Thymus (tissue), 11 donors: ENCODE results near the gene LCE6A. TPM values are rescaled to one million over a fixed set of nuclear protein-coding genes. Genes with fewer than 3 reads are reported as not detected.

Experiments
- DNase-seq, 9 donors: peaks; one replicate each; pipeline ENCODE4 v3.0.0-alpha.2; 2013; ENCODE audit warnings: low spot score in 9 of 9, low read depth in 6 of 9, missing footprints in 1 of 9
- H3K27ac ChIP-seq, 2 donors: one replicate each; pipeline ENCODE4 v1.5.1; 2013; ENCODE audit warnings: control low read depth in 1 of 2, low read depth in 1 of 2, low read length in 1 of 2, mild to moderate bottlenecking in 1 of 2, moderate library complexity in 1 of 2
- H3K27me3 ChIP-seq, 2 donors: one replicate each; pipeline ENCODE4 v1.5.1; 2013; ENCODE audit warnings: low read length in 1 of 2; ENCODE audit not compliant: control insufficient read depth in 2 of 2, insufficient read depth in 1 of 2
- H3K36me3 ChIP-seq, 2 donors: one replicate each; pipeline ENCODE4 v1.5.1; 2013; ENCODE audit warnings: low read length in 1 of 2, mild to moderate bottlenecking in 1 of 2, moderate library complexity in 1 of 2; ENCODE audit not compliant: control insufficient read depth in 2 of 2, insufficient read depth in 2 of 2
- H3K4me1 ChIP-seq, 2 donors: one replicate each; pipeline ENCODE4 v1.5.1; 2013; ENCODE audit warnings: low read length in 2 of 2; ENCODE audit not compliant: control insufficient read depth in 2 of 2, insufficient read depth in 2 of 2
- H3K4me3 ChIP-seq, 2 donors: one replicate each; pipeline ENCODE4 v1.5.1; 2013; ENCODE audit warnings: low read length in 2 of 2, control low read depth in 1 of 2, mild to moderate bottlenecking in 1 of 2
- H3K9me3 ChIP-seq, 2 donors: one replicate each; pipeline ENCODE4 v1.5.1; 2013; ENCODE audit warnings: low read length in 1 of 2, mild to moderate bottlenecking in 1 of 2; ENCODE audit not compliant: control insufficient read depth in 2 of 2, insufficient read depth in 1 of 2
- WGBS: extraction: QIAGEN DNeasy Blood & Tissue Kit; methylation state at CpG from one replicate; pipeline ENCODE4 v1.1.7; 2013; 5-methylcytosine and 5-hydroxymethylcytosine counted together
- polyA plus RNA-seq: library from polyadenylated mRNA; stranded (reverse); fragments of 200-250 nt; gene quantifications from one replicate; pipeline ENCODE4 v1.2.3, GENCODE V29; 2013
- total RNA-seq: library from RNA; stranded (reverse); fragments of 120-200 nt; gene quantifications from one replicate; pipeline ENCODE4 v1.2.4, GENCODE V29; 2013
- donor health status: healthy.

LCE6A gene
- total and polyA plus RNA-seq, 2 donors: 1.1 TPM; not detected in 1

DNA sequence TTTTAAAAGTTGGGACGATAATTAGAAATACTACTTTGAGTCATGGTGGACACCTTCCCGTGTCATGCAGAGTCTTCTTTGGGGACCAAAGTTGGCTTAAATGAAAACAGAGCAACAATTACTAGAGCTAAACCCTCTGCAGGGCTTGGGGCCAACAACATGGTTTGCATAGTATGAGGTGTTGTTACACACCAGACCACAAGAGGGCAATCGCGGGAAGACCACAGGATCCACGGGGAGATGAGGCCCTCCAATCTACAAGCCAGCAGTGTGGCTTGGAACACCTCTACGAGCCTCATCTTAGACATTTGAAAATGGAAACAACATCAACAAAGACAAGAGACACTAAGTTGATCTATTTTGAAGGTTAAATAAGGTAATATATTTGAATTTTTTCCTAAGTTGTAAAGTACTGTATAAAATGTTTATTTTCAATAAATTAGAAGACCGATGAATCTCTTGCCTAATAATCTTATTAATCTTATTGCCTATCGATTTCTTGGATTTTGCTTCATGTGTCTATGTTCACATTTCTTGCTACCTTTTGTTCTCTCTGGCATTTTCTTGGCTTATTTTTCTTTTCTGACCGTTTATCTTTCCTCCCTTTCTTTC is 27.3 kb downstream of the LCE6A start:
- H3K9me3 ChIP-seq: no peaks in the 10 kb centered on the region
- no peaks in the 10 kb centered on the region for H3K36me3 ChIP-seq
- H3K4me1 ChIP-seq: no peaks in the 10 kb centered on the region
- H3K27ac ChIP-seq: no peak overlapping the region
- no peak overlapping the region for H3K4me3 ChIP-seq
- peak in 8 of 9 donors; percentile 14 to 54 (median 37) for DNase-seq
- H3K27me3 ChIP-seq: no peaks in the 10 kb centered on the region
- 38% methylated on average over 9 of the region's 9 CpGs for WGBS

DNA sequence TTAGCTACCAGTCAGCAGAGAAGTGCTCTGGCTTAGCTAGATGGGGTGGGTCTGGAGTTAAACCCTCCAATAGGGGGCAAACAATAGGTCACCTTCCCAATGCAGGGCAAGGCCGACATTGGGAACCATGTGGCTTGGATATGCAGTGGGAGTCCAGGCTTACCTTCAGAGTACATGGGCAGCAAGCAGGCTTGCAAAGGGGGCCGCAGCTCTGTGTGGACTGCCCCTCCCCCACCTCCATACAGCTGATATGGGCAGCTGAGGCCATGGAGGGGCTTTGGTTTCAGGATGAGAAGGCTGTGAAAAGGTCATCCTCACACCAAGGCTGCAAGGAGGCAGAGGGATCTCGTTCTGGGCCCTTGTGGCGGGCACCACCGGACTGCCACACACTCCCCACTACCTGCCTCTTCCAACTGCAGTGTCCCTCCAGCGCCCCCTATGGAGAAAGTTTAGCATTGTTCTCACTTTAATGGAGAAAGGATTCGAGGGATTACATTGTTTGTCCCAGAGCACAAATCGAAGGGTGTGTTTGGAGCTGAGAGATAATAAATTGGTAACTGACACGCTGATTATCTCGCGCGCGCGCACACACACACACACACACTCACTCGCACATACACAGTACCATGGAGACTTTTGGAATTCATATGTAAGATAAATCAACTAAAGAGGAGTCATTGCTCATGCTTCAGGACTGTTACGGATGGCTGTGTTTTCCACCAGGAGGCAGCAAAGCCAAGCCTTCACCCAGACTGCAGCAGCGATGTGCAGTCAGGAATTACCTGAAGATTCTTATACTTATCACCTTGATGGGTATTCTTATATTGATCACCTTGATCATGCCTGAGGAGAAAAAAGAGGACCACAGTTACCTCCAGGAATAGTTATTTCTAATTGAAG is 28.4 kb downstream of the LCE6A start:
- Histone ChIP-seq H3K27ac (no peak overlapping the region), H3K4me3 (no peak overlapping the region), H3K9me3 (no peaks in the 10 kb centered on the region), H3K36me3 (no peaks in the 10 kb centered on the region), H3K27me3 (no peaks in the 10 kb centered on the region), H3K4me1 (no peaks in the 10 kb centered on the region)
- 50% methylated on average over 17 of the region's 17 CpGs for WGBS
- DNase-seq: no peak

DNA sequence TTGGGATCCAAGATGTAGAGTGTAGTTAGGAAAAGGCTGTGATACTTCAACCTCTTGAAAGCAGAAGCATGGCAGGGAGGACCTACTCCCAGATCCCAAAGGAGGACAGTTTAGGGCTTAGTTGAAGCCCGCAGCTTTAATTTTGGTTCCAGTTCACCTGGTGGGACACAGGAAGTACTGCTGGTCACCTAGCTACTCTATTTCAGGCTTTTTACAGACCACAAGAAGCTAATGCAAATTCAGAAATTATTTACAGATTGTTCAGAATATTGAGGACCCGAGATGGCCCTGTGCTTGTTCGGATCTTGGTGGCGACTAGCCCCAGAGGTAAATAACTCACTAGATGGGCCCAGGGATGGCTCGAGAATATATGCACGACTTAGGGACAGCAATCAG is 29.1 kb downstream of the LCE6A start:
- no peaks in the 10 kb centered on the region for H3K4me1 ChIP-seq
- H3K4me3 ChIP-seq: no peak overlapping the region
- H3K27me3 ChIP-seq: no peaks in the 10 kb centered on the region
- no peaks in the 10 kb centered on the region for H3K9me3 ChIP-seq
- WGBS: 92% methylated on average over 6 of the region's 6 CpGs
- no peak overlapping the region for H3K27ac ChIP-seq
- no peaks in the 10 kb centered on the region for H3K36me3 ChIP-seq
- no peak for DNase-seq

DNA sequence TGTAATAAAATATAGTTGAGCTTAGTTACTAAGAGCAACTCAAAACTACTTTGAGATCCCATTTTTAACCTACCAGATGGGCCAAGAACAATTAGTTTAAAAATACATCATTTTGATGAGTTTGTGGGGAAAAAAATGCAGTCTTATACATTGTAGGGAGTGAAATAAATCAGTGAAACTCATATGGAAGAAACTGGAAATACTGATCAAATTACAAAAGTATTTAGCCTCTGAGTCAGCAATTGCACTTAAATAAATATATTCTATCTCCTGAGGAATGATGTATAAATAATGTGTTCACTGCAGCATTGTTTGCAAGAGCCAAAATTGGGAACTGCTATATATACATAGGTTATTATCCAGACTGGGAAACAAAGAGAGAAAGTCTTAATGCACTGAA is 30.8 kb downstream of the LCE6A start:
- no peak for DNase-seq
- no peaks in the 10 kb centered on the region for H3K4me1 ChIP-seq
- H3K36me3 ChIP-seq: no peaks in the 10 kb centered on the region
- H3K9me3 ChIP-seq: no peaks in the 10 kb centered on the region
- no peaks in the 10 kb centered on the region for H3K27me3 ChIP-seq
- no peak overlapping the region for H3K27ac ChIP-seq
- H3K4me3 ChIP-seq: no peak overlapping the region

DNA sequence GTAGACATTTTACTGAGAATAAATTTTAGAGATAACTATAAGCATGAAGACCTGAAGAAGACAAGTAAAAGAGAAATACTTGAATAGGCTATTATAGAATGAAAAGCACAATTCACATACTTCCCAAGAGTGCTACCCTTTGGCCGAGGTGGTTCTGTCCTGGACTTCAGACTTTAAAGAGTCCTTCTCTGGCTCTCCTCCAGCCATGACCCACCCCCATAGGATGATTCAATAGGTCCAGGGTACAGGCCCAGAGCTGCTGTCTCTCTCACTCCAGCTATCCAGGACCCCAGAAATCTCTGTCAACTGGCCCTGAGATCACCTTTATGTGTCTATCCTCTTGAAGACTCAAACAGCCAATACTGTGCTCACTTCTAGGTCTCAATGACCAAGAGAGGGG is 34.2 kb downstream of the LCE6A start:
- 93% methylated on average over 1 of the region's 1 CpG for whole genome bisulfite sequencing

DNA sequence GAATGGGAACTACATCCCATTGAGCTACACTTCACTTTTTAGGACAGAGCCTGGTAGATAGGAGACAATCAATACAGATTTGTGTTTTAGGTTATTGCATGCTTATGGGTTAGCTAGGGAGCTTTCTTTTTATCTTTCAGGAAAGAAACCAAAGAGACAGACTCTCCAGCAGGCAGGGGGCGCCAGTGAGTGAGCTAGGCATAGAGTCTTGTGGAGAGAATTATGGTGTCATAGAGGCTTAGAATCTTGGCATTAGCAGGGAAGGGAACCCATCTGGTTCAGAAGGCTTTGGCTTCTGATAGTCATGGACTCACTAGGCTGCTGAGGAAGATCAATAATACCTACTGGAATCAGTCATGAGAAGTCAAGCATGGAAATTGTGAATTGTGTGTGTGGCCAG is 35.4 kb downstream of the LCE6A start, which contains the start of gene SMCP:
Gene SMCP, plus strand, starts transcription at position 281 of the 400 bp plus-strand sequence. CDS start 6,101 bp downstream, outside the sequence.
- Histone ChIP-seq H3K27ac (no peak within 1 kb of the TSS), H3K4me1 (no peaks in the 10 kb centered on the region)

More for the DNA sequence above, 34.2 kb downstream of the LCE6A start:
- H3K4me1 ChIP-seq: no peaks in the 10 kb centered on the region
- no peaks in the 10 kb centered on the region for H3K27me3 ChIP-seq
- no peak overlapping the region for H3K27ac ChIP-seq
- no peak overlapping the region for H3K4me3 ChIP-seq
- no peaks in the 10 kb centered on the region for H3K9me3 ChIP-seq
- no peaks in the 10 kb centered on the region for H3K36me3 ChIP-seq
- no peak for DNase-seq

DNA sequence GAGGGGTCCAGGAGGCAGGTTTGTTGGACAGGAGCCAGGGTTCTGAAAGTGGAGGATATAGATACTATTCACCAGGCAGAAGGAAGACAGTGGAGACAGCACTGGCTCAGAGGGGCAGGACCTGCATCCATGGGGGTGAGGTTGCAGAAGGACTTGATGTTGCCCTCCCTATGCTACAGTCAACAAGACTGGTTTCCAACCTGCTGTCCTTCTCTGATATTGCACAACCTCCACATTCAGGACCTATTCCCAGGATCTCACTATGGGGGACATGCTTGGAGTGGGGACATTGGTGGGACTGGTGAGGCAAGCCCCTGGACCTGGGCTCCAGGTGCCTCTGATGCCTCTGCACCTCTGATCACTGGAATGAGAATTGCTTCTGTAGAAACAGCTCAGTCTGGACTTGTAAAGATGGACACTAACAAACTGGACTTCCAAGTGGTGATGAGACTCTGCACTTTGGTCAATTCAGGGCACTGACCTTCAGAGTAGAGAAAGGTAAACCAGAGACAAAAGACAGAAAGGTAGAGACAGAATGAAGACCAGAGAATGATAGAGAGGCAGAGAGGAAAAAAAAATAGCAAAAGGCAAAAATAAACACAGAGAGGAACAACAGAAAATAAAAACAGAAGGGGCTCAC is 37.0 kb downstream of the LCE6A start:
- DNase-seq: no peak
- Histone ChIP-seq H3K4me1 (no peaks in the 10 kb centered on the region), H3K27me3 (no peaks in the 10 kb centered on the region), H3K27ac (no peak overlapping the region), H3K4me3 (no peak overlapping the region), H3K36me3 (no peaks in the 10 kb centered on the region), H3K9me3 (no peaks in the 10 kb centered on the region)

More for the DNA sequence above, 35.4 kb downstream of the LCE6A start, which contains the start of gene SMCP:
- H3K36me3 ChIP-seq: no peaks in the 10 kb centered on the region
- 10% methylated on average over 1 of the region's 1 CpG for WGBS
- no peak within 1 kb of the TSS for H3K4me3 ChIP-seq
- no peaks in the 10 kb centered on the region for H3K9me3 ChIP-seq
- DNase-seq: no peak
- no peaks in the 10 kb centered on the region for H3K27me3 ChIP-seq

DNA sequence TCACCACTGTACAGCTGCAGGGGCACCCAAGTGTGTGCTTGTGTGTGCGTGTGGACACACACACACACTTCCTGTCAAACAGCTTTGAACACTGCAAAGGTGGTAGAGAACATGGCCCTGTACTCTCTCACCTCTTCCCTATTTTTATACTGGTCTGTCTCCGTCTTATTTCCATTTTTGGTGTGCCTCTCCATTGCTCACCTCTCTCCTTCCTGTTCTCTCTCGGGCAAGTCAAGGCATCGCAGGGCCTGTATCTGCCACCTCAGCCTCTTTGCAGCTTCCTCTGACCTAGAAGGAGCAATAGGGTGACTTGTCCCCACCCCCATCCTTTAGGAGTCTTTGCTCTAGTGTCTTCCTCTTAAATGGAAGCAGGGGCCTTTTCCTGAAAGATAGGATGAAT is 37.7 kb downstream of the LCE6A start:
- Histone ChIP-seq H3K36me3 (no peaks in the 10 kb centered on the region), H3K4me1 (no peaks in the 10 kb centered on the region), H3K27ac (no peak overlapping the region), H3K4me3 (no peak overlapping the region), H3K9me3 (no peaks in the 10 kb centered on the region), H3K27me3 (no peaks in the 10 kb centered on the region)
- WGBS: 76% methylated on average over 4 of the region's 4 CpGs
- no peak for DNase-seq

DNA sequence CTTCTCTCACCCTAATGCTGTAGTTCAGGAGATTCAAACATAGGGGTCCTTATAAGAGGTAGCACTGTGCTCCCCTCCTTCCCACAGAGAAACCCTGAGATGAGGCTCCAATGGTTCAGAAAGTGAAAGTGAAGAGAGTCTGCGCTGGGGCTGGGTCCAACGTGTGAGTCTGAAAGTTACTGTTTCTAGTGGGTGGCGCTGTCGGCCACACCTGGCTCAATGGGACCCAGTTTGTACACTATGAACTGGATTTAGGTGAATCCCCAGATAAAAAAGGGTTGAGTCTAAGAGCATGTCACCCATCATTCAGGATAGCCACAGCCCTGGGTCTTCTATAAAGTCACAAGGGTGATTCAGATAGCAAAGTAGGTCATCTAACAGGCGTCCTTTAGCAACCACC is 38.3 kb downstream of the LCE6A start:
- Histone ChIP-seq H3K4me1 (no peaks in the 10 kb centered on the region), H3K36me3 (no peaks in the 10 kb centered on the region), H3K4me3 (no peak overlapping the region), H3K27me3 (no peaks in the 10 kb centered on the region), H3K27ac (no peak overlapping the region), H3K9me3 (no peaks in the 10 kb centered on the region)
- WGBS: 77% methylated on average over 5 of the region's 5 CpGs
- DNase-seq: no peak
